GM18502 (cell line): ENCODE data around the gene TIGIT.

Experiments used
- ATAC-seq: cut with Tn5 transposase; IDR thresholded peaks from one replicate; pipeline ENCODE4 v1.9.1; 2021; ENCODE audit warnings: mild to moderate bottlenecking; ENCODE audit not compliant: unreplicated experiment, poor library complexity

Gene TIGIT

GRCh38 chr3:114350271-114350670 lies 56.4 kb downstream of the TIGIT start:
- ATAC-seq = no peak

GRCh38 chr3:114350690-114351089 lies 56.9 kb downstream of the TIGIT start:
- no peak for ATAC-seq

- no peak for ATAC-seq
These were observed 57.4 kb downstream of the TIGIT start for GRCh38 chr3:114351123-114351821.

GRCh38 chr3:114351822-114352145 lies 58.0 kb downstream of the TIGIT start:
- ATAC-seq = no peak

- no peak for ATAC-seq
These were observed 61.8 kb downstream of the TIGIT start for GRCh38 chr3:114355653-114356052.

- no peak for ATAC-seq
These were observed 62.2 kb downstream of the TIGIT start for GRCh38 chr3:114356066-114356465.

- ATAC-seq = no peak
These were observed 62.7 kb downstream of the TIGIT start for GRCh38 chr3:114356525-114356924.
